Measurements from ENCODE around the gene CAMK2D. TPM values are rescaled to one million over a fixed set of nuclear protein-coding genes. Genes with fewer than 3 reads are reported as not detected.

Gene CAMK2D
- total RNA-seq, 1 donor from 2014 or later, result 19.7 TPM

DNA sequence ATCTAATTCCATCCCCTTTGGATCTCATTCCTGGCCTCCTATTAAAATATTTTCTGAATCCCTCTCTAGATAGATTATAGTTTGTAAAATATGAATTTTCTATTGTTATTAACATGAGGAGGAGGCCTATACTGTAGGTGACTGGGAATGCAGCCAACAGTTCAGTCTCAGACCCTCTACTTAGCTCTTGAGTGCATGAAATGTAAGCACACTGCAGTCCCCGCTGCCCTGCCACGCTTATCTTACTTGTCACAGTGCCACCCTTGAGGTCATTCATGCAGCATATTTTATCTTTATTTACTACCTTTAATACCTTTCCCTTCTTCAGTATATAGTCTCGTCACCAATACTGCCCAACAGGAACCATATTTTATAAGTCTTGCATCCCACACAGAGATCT is 151.0 kb downstream of the CAMK2D start:
- Mint-ChIP-seq H3K27ac (ENCODE audit: unreplicated experiment) (no peak overlapping the region), H3K4me1 (ENCODE audit: unreplicated experiment) (no peaks in the 10 kb centered on the region), H3K9me3 (ENCODE audit: unreplicated experiment) (no peaks in the 10 kb centered on the region), H3K36me3 (ENCODE audit: low read depth, unreplicated experiment) (no peaks in the 10 kb centered on the region), H3K27me3 (ENCODE audit: unreplicated experiment) (peaks cover 4% of the 10 kb centered on the region), H3K4me3 (ENCODE audit: unreplicated experiment) (no peak overlapping the region)
- TF ChIP-seq, protein P1, sequence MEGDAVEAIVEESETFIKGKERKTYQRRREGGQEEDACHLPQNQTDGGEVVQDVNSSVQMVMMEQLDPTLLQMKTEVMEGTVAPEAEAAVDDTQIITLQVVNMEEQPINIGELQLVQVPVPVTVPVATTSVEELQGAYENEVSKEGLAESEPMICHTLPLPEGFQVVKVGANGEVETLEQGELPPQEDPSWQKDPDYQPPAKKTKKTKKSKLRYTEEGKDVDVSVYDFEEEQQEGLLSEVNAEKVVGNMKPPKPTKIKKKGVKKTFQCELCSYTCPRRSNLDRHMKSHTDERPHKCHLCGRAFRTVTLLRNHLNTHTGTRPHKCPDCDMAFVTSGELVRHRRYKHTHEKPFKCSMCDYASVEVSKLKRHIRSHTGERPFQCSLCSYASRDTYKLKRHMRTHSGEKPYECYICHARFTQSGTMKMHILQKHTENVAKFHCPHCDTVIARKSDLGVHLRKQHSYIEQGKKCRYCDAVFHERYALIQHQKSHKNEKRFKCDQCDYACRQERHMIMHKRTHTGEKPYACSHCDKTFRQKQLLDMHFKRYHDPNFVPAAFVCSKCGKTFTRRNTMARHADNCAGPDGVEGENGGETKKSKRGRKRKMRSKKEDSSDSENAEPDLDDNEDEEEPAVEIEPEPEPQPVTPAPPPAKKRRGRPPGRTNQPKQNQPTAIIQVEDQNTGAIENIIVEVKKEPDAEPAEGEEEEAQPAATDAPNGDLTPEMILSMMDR (IDR thresholded peaks at IDR 0.05; ENCODE audit: unreplicated experiment), result no peak
- no peak for DNase-seq (ENCODE audit: low spot score)

DNA sequence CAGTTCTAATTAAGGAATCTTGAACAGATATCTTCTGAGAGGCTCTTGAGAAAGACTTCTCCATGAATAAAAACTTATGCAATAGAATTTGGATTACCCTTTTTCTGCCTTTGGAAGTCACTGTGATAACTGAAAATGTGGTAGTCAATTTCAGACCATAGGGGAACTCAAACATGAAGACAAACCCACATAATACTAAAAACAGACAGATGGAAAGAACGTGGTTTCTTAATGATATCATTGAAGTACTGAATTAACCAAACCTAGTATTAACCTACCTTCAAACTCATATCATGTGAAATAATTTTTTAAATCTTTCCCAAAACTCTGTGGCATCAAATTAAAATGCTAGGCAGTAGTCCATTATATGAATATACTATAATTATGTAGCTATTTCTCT is 153.5 kb downstream of the CAMK2D start:
- Mint-ChIP-seq H3K27ac (ENCODE audit: unreplicated experiment) (no peak overlapping the region), H3K36me3 (ENCODE audit: low read depth, unreplicated experiment) (peaks cover 4% of the 10 kb centered on the region), H3K27me3 (ENCODE audit: unreplicated experiment) (peaks cover 4% of the 10 kb centered on the region), H3K9me3 (ENCODE audit: unreplicated experiment) (no peaks in the 10 kb centered on the region), H3K4me3 (ENCODE audit: unreplicated experiment) (no peak overlapping the region), H3K4me1 (ENCODE audit: unreplicated experiment) (no peaks in the 10 kb centered on the region)
- TF ChIP-seq, protein P1 (IDR thresholded peaks at IDR 0.05; ENCODE audit: unreplicated experiment), result no peak
- DNase-seq (ENCODE audit: low spot score), result no peak

DNA sequence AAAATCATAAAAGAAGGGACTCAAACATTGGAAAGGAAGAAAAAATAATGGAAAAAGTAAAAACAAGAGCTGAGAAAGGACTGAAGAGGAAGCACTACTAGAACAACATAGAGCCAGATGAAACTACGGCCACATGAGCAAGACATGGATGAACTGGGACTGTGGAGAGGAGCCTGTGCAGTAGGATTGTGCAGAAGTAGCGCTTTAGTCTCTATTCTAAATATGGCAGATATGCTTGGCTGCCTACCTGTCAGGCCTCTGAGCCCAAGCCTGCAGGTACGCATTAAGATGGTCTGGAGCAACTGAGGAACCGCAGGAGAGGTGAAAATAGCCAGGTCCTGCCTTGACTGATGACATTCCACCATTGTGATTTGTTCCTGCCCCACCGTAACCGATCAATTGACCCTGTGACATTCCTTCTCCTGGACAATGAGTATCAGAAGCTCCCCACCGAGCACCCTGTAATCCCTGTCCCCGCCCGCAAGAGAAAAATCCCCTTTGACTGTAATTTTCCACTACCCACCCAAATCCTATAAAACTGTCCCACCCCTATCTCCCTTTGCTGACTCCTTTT is 154.3 kb downstream of the CAMK2D start:
- H3K27ac Mint-ChIP-seq (ENCODE audit: unreplicated experiment), result no peak overlapping the region
- no peaks in the 10 kb centered on the region for H3K9me3 Mint-ChIP-seq (ENCODE audit: unreplicated experiment)
- H3K4me3 Mint-ChIP-seq (ENCODE audit: unreplicated experiment), result no peak overlapping the region
- TF ChIP-seq, protein P1 (IDR thresholded peaks at IDR 0.05; ENCODE audit: unreplicated experiment), result no peak
- H3K27me3 Mint-ChIP-seq (ENCODE audit: unreplicated experiment), result peaks cover 4% of the 10 kb centered on the region
- no peak for DNase-seq (ENCODE audit: low spot score)
- H3K4me1 Mint-ChIP-seq (ENCODE audit: unreplicated experiment), result no peaks in the 10 kb centered on the region
- peaks cover 4% of the 10 kb centered on the region for H3K36me3 Mint-ChIP-seq (ENCODE audit: low read depth, unreplicated experiment)

DNA sequence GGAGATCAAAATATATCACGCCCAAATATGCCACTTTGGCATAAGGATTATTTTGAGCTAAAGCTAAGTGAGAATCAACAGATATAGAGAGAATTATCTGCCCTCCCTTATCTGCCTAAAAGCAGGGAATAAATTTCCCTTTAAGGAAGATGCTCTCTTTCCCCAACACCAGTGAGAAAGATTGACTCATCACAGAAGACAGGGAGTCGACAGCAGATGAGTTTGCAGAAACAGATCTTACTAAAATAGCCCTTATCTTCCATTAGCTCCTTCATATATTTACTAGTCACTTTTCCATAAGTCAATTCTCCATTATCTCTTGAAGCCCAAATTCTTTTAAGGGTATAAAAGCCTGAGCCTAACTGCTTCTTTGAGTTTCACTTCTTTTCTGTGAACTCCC is 156.6 kb downstream of the CAMK2D start:
- Mint-ChIP-seq H3K4me3 (ENCODE audit: unreplicated experiment) (no peak overlapping the region), H3K27ac (ENCODE audit: unreplicated experiment) (no peak overlapping the region), H3K9me3 (ENCODE audit: unreplicated experiment) (no peaks in the 10 kb centered on the region), H3K36me3 (ENCODE audit: low read depth, unreplicated experiment) (peaks cover 4% of the 10 kb centered on the region), H3K27me3 (ENCODE audit: unreplicated experiment) (peaks cover 1% of the 10 kb centered on the region), H3K4me1 (ENCODE audit: unreplicated experiment) (no peaks in the 10 kb centered on the region)
- TF ChIP-seq, protein P1 (IDR thresholded peaks at IDR 0.05; ENCODE audit: unreplicated experiment), result no peak
- DNase-seq (ENCODE audit: low spot score), result no peak

DNA sequence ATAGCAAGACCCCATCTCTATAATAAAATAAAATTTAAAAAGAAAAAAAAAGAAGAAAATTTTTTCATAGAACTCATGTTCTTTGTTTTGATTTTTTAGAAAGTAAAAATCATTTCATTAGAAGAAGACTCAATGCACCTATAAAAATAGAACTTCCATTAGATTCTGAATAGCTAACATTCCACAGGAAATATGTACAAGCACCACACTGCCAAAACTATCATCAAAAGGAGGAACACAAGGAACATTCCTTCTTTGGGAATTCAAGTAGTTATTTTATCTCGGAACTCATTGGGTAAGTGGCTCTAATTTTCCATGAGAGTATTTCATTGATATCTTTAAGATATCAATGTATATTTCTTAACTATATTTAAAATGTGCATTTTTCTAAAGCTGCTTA is 157.6 kb downstream of the CAMK2D start:
- Mint-ChIP-seq H3K27me3 (ENCODE audit: unreplicated experiment) (peaks cover 1% of the 10 kb centered on the region), H3K9me3 (ENCODE audit: unreplicated experiment) (no peaks in the 10 kb centered on the region), H3K4me3 (ENCODE audit: unreplicated experiment) (no peak overlapping the region), H3K27ac (ENCODE audit: unreplicated experiment) (no peak overlapping the region), H3K36me3 (ENCODE audit: low read depth, unreplicated experiment) (peaks cover 4% of the 10 kb centered on the region), H3K4me1 (ENCODE audit: unreplicated experiment) (no peaks in the 10 kb centered on the region)
- TF ChIP-seq, protein P1 (IDR thresholded peaks at IDR 0.05; ENCODE audit: unreplicated experiment), result no peak
- no peak for DNase-seq (ENCODE audit: low spot score)

Measured in endothelial cell (in vitro differentiated cells).